ENCODE measurements around the gene ARPC2. TPM values are rescaled to one million over a fixed set of nuclear protein-coding genes. Genes with fewer than 3 reads are reported as not detected.

Gene ARPC2
- total and polyA plus RNA-seq, 4 donors, result 58.1 to 83.6 (median 73.7) TPM

DNA sequence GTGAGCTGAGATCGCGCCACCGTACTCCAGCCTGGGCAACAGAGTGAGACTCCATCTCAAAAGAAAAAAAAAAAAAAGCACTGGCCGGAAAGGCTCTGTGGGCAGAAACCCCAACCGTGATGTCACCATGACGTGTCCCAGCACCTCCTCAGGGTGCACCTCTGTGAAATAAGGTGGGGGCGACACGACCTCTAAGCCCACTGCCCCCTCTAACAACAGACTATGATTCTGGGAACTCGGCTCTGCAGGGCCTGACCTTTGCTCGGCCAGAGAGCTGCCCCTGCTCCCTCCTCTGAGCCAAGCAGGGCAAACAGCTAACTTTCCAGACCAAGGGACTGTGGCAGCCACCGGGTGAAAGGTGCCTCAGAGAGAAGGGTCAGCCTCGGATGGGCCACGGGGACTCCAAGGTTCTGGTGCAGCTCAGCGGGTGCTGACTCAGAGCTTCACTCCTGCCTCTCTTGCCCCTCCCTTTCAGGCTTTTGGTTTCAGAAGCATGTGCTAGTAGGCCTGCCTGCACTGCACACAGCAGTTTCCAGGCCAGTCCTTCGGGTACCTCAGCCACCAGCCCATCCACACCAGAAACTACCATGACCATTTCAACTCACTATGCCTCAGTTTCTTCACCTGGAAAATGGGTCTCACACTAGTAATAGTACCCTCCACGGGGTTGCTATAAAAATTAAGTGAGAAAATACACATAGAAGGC, 67.3 kb downstream of the ARPC2 start:
- peak; percentile 63 for DNase-seq (ENCODE audit: low spot score)
- no peak overlapping the region for H3K9ac ChIP-seq (ENCODE audit: low read depth in 1 of 2, low read length in 2 of 2)
- no peaks in the 10 kb centered on the region for H3K27me3 ChIP-seq (ENCODE audit: control insufficient read depth in 4 of 4, insufficient read depth in 4 of 4, low read length in 3 of 4)
- H3K4me3 ChIP-seq (ENCODE audit: low read depth in 1 of 3, low read length in 3 of 3), result no peak overlapping the region
- H3K9me3 ChIP-seq (ENCODE audit: control insufficient read depth in 4 of 4, low read length in 3 of 4), result no peaks in the 10 kb centered on the region
- peaks cover 31 to 74% (median 61%) of the 10 kb centered on the region in 4 donors for H3K4me1 ChIP-seq (ENCODE audit: control insufficient read depth in 4 of 4, insufficient read depth in 4 of 4, low read length in 3 of 4)
- 35% methylated on average over 16 of the region's 16 CpGs for WGBS
- peak overlapping the region; percentile 60 to 84 for H3K27ac ChIP-seq (ENCODE audit: low read depth in 1 of 2, low read length in 2 of 2)
- H3K36me3 ChIP-seq (ENCODE audit: control insufficient read depth in 4 of 4, insufficient read depth in 3 of 4, low read depth in 1 of 4, low read length in 3 of 4), result peaks cover 10 to 14% (median 11%) of the 10 kb centered on the region in 4 donors
- TF ChIP-seq, protein P1, sequence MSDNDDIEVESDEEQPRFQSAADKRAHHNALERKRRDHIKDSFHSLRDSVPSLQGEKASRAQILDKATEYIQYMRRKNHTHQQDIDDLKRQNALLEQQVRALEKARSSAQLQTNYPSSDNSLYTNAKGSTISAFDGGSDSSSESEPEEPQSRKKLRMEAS (IDR thresholded peaks at IDR 0.05), result no peak
- no peak for TF ChIP-seq GABPA (IDR thresholded peaks at IDR 0.05 in 1 of 2, conservative IDR thresholded peaks at IDR 0.05 in 1 of 2)
- TF ChIP-seq, protein P2, sequence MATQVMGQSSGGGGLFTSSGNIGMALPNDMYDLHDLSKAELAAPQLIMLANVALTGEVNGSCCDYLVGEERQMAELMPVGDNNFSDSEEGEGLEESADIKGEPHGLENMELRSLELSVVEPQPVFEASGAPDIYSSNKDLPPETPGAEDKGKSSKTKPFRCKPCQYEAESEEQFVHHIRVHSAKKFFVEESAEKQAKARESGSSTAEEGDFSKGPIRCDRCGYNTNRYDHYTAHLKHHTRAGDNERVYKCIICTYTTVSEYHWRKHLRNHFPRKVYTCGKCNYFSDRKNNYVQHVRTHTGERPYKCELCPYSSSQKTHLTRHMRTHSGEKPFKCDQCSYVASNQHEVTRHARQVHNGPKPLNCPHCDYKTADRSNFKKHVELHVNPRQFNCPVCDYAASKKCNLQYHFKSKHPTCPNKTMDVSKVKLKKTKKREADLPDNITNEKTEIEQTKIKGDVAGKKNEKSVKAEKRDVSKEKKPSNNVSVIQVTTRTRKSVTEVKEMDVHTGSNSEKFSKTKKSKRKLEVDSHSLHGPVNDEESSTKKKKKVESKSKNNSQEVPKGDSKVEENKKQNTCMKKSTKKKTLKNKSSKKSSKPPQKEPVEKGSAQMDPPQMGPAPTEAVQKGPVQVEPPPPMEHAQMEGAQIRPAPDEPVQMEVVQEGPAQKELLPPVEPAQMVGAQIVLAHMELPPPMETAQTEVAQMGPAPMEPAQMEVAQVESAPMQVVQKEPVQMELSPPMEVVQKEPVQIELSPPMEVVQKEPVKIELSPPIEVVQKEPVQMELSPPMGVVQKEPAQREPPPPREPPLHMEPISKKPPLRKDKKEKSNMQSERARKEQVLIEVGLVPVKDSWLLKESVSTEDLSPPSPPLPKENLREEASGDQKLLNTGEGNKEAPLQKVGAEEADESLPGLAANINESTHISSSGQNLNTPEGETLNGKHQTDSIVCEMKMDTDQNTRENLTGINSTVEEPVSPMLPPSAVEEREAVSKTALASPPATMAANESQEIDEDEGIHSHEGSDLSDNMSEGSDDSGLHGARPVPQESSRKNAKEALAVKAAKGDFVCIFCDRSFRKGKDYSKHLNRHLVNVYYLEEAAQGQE (IDR thresholded peaks at IDR 0.05), result no peak
- TF ChIP-seq EGR1 (IDR thresholded peaks at IDR 0.05; ENCODE audit: low read depth in 2 of 2), result no peak
- TF ChIP-seq JUND (IDR thresholded peaks at IDR 0.05), result no peak
- no peak for TF ChIP-seq NR2F2 (IDR thresholded peaks at IDR 0.05)
- TF ChIP-seq, protein P3, sequence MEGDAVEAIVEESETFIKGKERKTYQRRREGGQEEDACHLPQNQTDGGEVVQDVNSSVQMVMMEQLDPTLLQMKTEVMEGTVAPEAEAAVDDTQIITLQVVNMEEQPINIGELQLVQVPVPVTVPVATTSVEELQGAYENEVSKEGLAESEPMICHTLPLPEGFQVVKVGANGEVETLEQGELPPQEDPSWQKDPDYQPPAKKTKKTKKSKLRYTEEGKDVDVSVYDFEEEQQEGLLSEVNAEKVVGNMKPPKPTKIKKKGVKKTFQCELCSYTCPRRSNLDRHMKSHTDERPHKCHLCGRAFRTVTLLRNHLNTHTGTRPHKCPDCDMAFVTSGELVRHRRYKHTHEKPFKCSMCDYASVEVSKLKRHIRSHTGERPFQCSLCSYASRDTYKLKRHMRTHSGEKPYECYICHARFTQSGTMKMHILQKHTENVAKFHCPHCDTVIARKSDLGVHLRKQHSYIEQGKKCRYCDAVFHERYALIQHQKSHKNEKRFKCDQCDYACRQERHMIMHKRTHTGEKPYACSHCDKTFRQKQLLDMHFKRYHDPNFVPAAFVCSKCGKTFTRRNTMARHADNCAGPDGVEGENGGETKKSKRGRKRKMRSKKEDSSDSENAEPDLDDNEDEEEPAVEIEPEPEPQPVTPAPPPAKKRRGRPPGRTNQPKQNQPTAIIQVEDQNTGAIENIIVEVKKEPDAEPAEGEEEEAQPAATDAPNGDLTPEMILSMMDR (IDR thresholded peaks at IDR 0.05; ENCODE audit: low read depth, low read length, missing input control), result no peak
- no peak for TF ChIP-seq TAF1 (conservative IDR thresholded peaks at IDR 0.05)
- peak in 1 of 2 donors; percentile 20 for TF ChIP-seq RAD21 (IDR thresholded peaks at IDR 0.05)
- TF ChIP-seq, protein P4, sequence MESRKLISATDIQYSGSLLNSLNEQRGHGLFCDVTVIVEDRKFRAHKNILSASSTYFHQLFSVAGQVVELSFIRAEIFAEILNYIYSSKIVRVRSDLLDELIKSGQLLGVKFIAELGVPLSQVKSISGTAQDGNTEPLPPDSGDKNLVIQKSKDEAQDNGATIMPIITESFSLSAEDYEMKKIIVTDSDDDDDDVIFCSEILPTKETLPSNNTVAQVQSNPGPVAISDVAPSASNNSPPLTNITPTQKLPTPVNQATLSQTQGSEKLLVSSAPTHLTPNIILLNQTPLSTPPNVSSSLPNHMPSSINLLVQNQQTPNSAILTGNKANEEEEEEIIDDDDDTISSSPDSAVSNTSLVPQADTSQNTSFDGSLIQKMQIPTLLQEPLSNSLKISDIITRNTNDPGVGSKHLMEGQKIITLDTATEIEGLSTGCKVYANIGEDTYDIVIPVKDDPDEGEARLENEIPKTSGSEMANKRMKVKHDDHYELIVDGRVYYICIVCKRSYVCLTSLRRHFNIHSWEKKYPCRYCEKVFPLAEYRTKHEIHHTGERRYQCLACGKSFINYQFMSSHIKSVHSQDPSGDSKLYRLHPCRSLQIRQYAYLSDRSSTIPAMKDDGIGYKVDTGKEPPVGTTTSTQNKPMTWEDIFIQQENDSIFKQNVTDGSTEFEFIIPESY (IDR thresholded peaks at IDR 0.05), result no peak
- TF ChIP-seq FOXA2 (IDR thresholded peaks at IDR 0.05), result no peak
- TF ChIP-seq SP1 (IDR thresholded peaks at IDR 0.05), result peak; percentile 77
- peak; percentile 69 for TF ChIP-seq HNF4G (IDR thresholded peaks at IDR 0.05)
- TF ChIP-seq FOXA1 (IDR thresholded peaks at IDR 0.05), result no peak
- TF ChIP-seq YY1 (IDR thresholded peaks at IDR 0.05), result no peak
- TF ChIP-seq, protein P5, sequence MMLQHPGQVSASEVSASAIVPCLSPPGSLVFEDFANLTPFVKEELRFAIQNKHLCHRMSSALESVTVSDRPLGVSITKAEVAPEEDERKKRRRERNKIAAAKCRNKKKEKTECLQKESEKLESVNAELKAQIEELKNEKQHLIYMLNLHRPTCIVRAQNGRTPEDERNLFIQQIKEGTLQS (IDR thresholded peaks at IDR 0.05), result no peak
- peak; percentile 87 for TF ChIP-seq RXRA (IDR thresholded peaks at IDR 0.05)
- TF ChIP-seq HNF4A (conservative IDR thresholded peaks at IDR 0.05), result peak; percentile 87 to 88
